HG02588 (cell line): ENCODE data around the gene FOXN3.

ENCODE experiments used
- ATAC-seq: cut with Tn5 transposase; IDR thresholded peaks from one replicate; pipeline ENCODE4 v1.9.1; 2021; ENCODE audit warnings: mild to moderate bottlenecking, moderate library complexity; ENCODE audit not compliant: unreplicated experiment

FOXN3 gene

DNA sequence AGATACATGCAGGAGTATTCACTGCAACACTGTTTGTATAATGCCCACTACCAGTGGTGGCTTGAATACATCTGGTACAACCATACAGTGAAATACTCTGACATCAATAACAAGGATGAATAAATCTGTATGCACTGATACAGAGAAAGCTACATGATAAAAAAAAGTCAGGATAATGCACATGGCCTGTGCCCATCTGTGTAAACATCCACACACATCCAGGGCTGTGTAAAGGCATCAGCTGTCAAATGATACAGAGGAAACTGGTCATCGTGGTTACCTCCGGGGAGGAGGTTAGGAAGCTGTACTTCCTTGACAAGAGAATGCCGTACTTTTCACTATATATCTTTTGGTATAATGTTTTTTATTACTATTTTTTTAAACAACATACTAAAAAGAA, 176.6 kb downstream of the FOXN3 start:
- ATAC-seq = no peak

DNA sequence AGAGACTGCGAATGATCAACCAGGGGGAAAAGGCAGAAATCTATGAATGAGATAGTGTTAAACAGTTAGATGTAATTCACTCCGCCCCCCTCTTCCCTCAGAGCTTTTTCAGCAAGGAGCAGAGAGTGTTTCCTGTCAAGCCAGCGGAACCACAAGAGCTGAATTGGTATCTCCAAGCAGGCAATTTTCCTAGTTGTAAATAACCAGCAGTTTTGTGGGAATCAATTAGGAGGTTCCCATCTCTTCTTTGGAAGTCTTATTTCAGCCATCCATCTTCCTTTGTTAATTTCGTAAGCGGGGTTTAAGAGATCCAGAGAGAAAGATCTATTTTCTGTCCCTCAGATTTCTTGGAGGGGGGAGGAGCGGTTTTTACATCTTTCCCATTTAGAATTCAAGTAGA, 178.0 kb downstream of the FOXN3 start:
- no peak for ATAC-seq

DNA sequence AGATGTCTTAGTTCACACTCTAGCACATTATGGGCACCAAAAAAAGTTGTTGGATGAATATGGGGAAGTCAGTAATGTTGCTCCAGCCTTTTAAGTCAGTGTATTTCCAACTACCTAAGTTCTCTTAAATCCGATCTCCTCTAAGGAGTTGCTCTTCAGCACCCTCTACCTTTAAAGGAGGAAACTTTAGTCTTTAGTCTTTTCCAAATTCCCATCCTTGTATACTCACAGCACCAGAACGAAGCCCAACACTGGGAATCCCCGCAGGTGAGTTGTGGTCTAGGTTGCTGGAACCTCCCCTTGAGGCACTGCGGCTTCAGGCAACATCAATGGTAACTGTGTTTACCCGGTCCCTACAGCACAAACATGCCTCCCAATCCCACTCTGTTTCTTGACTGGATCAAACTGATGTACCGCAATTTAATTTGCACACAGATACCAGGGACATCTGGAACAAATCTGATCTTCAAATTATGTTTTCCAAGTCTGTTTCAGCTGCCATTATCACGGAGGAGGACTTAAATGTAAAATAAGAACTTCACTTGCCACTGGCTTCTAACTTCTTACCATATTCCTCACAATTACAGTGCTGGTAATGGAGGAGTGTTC, 179.0 kb downstream of the FOXN3 start:
- no peak for ATAC-seq

- ATAC-seq = no peak
These were observed 180.2 kb downstream of the FOXN3 start for GRCh38 chr14:89236851-89237250.

GRCh38 chr14:89233184-89233583, 183.8 kb downstream of the FOXN3 start:
- no peak for ATAC-seq

GRCh38 chr14:89232265-89233070, 184.6 kb downstream of the FOXN3 start:
- ATAC-seq = no peak

DNA sequence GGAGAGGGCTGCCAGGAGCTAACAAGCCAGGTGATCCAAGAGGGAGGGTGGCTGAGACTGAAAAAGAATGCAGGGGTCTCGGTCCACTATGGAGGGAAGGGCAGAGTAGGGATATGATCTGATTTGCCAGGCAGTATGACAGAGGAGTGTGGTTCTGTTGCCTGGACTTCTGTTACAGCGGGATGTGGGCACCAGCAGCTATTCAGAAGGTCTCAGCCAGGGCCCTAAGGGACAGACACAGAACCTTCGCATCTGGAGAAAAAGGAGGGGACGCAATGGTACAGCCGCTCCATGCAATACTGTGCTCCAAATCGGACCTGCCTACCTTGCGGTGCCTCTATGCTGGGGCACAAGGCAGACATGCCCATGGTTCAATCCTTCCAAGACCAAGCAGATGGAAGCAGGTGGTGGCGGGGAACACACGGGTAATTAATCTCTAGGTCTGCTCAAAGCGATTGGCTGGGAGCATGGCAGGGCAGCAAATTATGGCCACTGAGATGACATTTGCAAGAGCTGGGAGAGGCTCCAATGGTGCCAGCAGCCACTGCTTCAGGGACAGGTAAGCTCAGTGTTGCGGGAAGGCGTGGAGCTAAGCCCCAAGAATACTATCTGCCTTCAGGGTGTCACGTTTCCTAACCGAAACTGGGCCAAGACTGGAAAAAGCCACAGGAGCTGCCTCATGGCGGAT, 185.5 kb downstream of the FOXN3 start:
- ATAC-seq = no peak

DNA sequence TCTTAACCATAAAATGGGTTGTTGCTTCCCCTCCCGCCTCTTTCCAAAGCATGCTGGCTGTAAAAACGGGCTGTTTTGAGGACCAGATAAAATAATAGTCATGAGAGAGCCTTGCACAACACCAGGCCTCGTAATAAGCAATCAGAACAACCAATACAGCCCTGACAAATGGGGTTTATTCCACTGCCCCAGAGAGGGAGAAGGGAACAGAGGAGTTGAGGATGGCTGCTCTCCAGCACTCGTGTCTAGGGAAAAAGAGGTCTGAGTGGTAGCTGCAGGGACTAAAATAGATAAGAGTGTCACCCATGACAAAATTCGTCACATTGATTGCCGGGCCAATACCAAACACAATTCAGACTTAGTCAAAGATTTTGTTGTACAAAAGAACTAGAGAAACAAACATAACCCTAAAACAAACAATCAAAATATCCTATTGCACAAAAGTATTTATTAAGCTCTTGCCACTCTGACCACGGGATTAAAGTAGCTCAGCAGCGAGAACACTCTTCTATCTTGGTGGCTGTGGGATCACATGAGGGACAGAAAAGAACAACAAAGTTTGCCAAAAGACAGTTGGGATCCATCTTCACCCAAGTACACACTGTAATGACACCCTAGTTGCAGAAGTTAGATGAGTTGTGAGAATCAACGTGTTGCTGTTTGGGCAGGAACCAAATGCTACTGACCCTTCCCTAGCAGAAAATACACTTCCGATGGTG, 188.0 kb downstream of the FOXN3 start:
- ATAC-seq = no peak

DNA sequence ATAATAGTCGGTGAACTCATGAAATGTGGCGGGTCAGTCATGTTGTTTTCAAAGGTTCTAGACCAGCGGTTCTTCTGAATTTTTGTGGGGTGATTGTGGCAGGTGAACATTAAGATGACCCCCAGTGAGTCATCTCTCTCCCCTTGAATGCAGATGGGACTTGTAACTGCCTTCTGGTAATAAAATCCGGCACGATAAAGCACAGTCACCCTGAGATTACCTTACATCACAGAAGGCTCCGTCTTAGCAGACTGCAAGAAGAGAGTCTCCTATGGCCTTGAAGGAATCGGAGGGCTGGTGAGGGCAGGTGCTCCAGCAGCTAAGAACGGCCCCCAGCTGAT, 189.6 kb downstream of the FOXN3 start:
- ATAC-seq = no peak

- no peak for ATAC-seq
These were observed 190.1 kb downstream of the FOXN3 start for GRCh38 chr14:89226801-89227495.

- ATAC-seq = no peak
These were observed 191.4 kb downstream of the FOXN3 start for GRCh38 chr14:89225607-89226006.

- no peak for ATAC-seq
These were observed 195.8 kb downstream of the FOXN3 start for GRCh38 chr14:89221109-89221810.

DNA sequence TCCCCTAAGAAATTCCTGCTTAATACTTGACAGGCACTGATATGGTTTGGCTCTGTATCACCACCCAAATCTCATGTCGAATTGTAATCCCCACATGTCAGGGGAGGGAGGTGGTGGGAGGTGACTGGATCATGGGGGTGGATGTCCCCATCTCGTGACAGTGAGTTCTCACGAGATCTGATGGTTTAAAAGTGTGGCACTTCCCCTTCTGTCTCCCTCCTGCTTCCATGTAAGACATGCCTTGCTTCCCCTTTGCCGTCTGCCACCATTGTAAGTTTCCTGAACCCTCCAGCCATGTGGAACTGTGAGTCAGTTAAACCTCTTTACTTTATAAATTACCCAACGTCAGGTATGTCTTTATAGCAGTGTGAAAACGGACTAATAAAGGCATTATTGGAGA, 198.0 kb downstream of the FOXN3 start:
- no peak for ATAC-seq

DNA sequence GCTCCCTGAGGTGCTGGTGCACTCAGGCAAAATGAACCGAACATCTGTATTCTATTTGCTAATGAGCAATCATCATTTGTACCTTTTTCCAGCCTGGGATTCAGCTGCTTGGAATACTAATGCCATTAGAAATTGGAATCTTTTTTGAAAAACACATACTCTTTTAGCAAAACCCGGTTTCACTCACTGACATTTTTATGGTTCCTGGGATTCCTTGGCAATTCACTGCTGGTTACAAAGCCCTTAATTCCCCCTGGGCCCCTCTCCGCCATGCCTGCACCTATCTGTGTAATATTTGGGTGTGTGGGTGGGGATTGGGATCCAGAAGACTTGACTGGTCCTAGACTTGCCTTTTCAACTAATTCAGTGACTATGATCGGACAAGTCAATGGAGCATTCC, 199.1 kb downstream of the FOXN3 start:
- no peak for ATAC-seq

DNA sequence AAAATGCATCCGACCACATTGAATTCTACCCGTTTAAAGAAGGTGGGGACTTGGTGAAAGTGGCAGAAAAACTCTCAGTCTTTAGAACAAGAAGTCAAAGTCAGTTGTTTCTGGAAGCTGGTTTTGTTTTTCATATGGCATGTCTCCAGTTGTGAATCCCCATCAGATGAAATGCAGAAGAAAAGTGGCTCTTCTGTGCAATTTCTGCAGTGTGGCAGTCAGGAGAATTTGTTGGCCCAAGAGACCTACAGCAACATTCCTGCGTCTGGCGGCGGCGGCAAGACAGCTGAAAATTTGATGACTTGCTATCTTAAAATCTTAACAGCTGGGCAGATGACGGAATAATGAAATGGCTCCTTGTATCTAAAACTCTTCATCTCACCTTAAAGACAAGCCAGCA, 201.5 kb downstream of the FOXN3 start:
- no peak for ATAC-seq

DNA sequence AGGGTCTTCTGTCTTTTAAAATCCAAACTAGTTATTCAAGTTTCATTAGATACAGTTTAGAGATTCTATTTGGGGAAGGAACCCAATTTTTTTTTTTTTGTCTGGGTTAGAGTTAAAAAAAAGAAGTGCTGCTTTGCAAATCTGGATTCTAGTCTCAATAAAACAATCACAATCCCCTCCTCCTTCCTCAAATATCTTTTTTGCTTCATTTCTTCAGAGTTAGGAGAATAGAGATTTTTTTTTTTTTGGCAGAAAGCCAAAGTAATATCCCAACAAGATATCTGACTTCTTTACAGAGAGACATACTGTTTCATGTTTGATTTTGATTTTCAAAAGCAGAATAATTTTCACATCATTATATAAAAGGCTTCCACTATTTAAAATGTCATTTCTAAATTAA, 201.9 kb downstream of the FOXN3 start:
- ATAC-seq = no peak

DNA sequence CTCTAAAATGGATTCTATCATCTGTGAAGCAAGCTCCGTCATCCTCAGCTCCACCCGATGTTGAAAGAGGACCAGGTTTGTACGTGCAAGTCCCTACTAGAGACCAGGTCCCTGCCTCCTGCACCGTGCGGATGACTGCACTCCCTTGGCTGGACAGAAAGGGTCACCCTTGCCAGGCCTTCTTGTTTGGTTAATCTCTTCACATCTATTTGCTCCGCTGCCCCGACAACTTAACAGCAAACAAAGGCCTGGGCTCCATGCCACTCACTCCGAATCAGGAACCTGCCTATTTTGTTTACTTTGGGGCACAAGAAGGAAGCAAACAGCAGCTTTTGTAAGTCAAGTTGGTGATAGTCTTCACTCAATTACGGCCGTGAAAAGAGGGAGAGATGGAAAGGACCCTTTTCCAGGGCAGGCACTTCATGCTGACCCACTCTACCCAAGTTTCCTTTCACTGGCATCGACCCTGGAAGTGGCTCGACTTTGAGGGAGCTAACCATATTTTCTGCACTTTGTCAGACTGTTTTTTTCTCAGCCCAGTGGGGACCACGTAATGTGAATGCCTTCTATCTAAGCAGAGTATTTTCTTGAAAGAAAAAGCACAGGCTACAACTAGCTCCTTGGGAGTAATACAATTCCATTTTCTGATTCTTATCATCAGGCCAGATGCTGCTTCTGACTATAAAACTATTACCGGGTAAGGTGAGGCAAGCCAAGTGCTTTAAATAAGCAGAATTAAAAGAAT, 202.6 kb downstream of the FOXN3 start:
- ATAC-seq = no peak

DNA sequence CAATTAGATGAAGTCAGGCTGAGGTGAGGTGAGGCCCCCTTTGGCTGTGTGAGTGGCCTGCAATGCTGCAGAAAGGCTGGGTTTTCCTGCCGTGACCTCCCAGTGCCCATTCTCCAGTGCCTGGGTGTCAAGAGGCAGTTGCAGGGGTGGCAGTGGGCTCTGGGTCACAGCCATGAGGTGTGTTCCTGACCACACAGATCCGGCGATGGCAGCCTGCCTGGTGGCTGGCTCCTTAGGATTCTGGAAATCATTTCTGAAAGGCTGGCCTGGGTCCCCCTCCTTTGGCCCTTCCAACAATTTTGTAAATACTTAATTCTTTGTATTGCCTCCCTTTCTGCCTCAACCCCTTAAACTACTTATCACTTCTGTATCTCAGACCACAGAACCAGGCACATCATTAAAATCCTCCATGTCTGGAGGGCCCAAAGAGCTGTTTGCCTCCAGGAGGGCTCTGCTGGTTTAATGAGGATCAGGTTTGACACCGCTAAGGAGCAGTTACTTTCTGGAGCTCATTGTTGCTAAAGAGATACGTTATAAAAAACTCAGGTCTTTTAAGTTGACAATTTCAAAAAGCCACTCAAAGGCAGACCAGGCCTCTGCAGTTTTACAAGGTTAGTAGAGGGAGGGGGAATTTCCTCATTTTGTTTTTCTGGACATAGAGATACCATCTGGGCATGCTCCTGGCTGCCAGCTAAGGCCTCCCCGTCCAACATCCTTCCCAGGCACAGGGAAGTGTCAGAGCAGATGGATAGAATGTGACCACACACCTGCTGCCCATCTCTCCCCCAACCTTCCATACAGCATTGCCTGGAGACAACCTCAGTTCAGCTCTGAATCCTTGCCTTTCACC, 204.4 kb downstream of the FOXN3 start:
- no peak for ATAC-seq

GRCh38 chr14:89209558-89209957, 207.5 kb downstream of the FOXN3 start:
- ATAC-seq = no peak
